WTC11 (cell line): ENCODE results near the gene TPST2. TPM values are rescaled to one million over a fixed set of nuclear protein-coding genes. Genes with fewer than 3 reads are reported as not detected.

ENCODE experiments used
- ATAC-seq: fragments of 200-7000 bp; cut with Tn5 transposase; 2 replicates; pipeline ENCODE4 v1.10.0; 2021; ENCODE audit warnings: mild to moderate bottlenecking, moderate library complexity
- CTCF ChIA-PET: fragments of 300-600 bp; sonication (Branson Sonifier 250); formaldehyde crosslinking; loops from one replicate; lab custom pipeline; 2021; ENCODE audit warnings: antibody characterized with exemption; lab: Charles Lee
- POLR2A ChIA-PET: fragments of 350-600 bp; sonication (Branson Sonifier 250); formaldehyde crosslinking; loops from one replicate; lab custom pipeline; 2021; ENCODE audit warnings: antibody characterized with exemption; lab: Charles Lee
- DNase-seq: peaks from one replicate; pipeline ENCODE4 v3.0.0; 2021; ENCODE audit warnings: low spot score
- H3K27ac Mint-ChIP-seq: 2 replicates; pipeline ENCODE4 v1.8.0; 2021; ENCODE audit warnings: mixed read lengths
- H3K27me3 Mint-ChIP-seq: 2 replicates; pipeline ENCODE4 v1.8.0; 2021; ENCODE audit warnings: low read depth, mild to moderate bottlenecking, moderate library complexity, mixed read lengths
- H3K36me3 Mint-ChIP-seq: 2 replicates; pipeline ENCODE4 v1.8.0; 2021; ENCODE audit warnings: mixed read lengths
- H3K4me1 Mint-ChIP-seq: 2 replicates; pipeline ENCODE4 v1.8.0; 2022; ENCODE audit warnings: mixed read lengths
- H3K4me3 Mint-ChIP-seq: 2 replicates; pipeline ENCODE4 v1.8.0; 2021; ENCODE audit warnings: mild to moderate bottlenecking, moderate library complexity, mixed read lengths
- H3K9me3 Mint-ChIP-seq: 2 replicates; pipeline ENCODE4 v1.8.0; 2021; ENCODE audit warnings: mixed read lengths
- ARID4B ChIP-seq: sonication (generic); formaldehyde crosslinking; IDR thresholded peaks from 2 replicates; pipeline ENCODE4 v1.8.0; 2023; ENCODE audit warnings: missing genetic modification reagents, mild to moderate bottlenecking, borderline replicate concordance
- ATF2 ChIP-seq: sonication (generic); formaldehyde crosslinking; IDR thresholded peaks from 2 replicates; pipeline ENCODE4 v1.8.1; 2022; ENCODE audit warnings: low read depth, missing genetic modification reagents, borderline replicate concordance
- ATF3 ChIP-seq: sonication (generic); formaldehyde crosslinking; conservative IDR thresholded peaks from 2 replicates; pipeline ENCODE4 v1.8.1; 2022; ENCODE audit warnings: mild to moderate bottlenecking, missing genetic modification reagents
- E2F5 ChIP-seq: sonication (generic); formaldehyde crosslinking; IDR thresholded peaks from 2 replicates; pipeline ENCODE4 v1.8.1; 2022; ENCODE audit warnings: mild to moderate bottlenecking, moderate library complexity, missing genetic modification reagents
- EMX1 ChIP-seq: fragments of 250-450 bp; sonication (Bioruptor Pico); IDR thresholded peaks from 2 replicates; pipeline ENCODE4 v1.8.0; 2021; ENCODE audit warnings: mild to moderate bottlenecking
- IRF2 ChIP-seq: sonication (generic); formaldehyde crosslinking; IDR thresholded peaks from 2 replicates; pipeline ENCODE4 v1.8.0; 2022; ENCODE audit warnings: low read depth, missing genetic modification reagents, borderline replicate concordance
- KAT7 ChIP-seq: sonication (generic); formaldehyde crosslinking; IDR thresholded peaks from 2 replicates; pipeline ENCODE4 v1.8.1; 2023; ENCODE audit warnings: missing genetic modification reagents, mild to moderate bottlenecking, borderline replicate concordance
- PRRX2 ChIP-seq: fragments of 250-450 bp; sonication (Bioruptor Pico); IDR thresholded peaks from 2 replicates; pipeline ENCODE4 v1.8.0; 2021; ENCODE audit warnings: mild to moderate bottlenecking
- SP1 ChIP-seq: sonication (generic); formaldehyde crosslinking; conservative IDR thresholded peaks from 2 replicates; pipeline ENCODE4 v1.8.1; 2022; ENCODE audit warnings: missing genetic modification reagents
- TP53 ChIP-seq: sonication (generic); formaldehyde crosslinking; IDR thresholded peaks from 2 replicates; pipeline ENCODE4 v1.8.1; 2023; ENCODE audit warnings: mild to moderate bottlenecking, missing genetic modification reagents
- USF1 ChIP-seq: sonication (generic); formaldehyde crosslinking; IDR thresholded peaks from 2 replicates; pipeline ENCODE4 v1.8.0; 2022; ENCODE audit warnings: mild to moderate bottlenecking, missing genetic modification reagents
- ZNF138 ChIP-seq: sonication (generic); formaldehyde crosslinking; conservative IDR thresholded peaks from 2 replicates; pipeline ENCODE4 v1.8.1; 2022; ENCODE audit warnings: mild to moderate bottlenecking, moderate library complexity, missing genetic modification reagents
- ZNF423 ChIP-seq: fragments of 250-450 bp; sonication (Bioruptor Pico); IDR thresholded peaks from 2 replicates; pipeline ENCODE4 v2.1.2; 2022; ENCODE audit warnings: mild to moderate bottlenecking, moderate library complexity
- ZNF512 ChIP-seq: sonication (generic); formaldehyde crosslinking; IDR thresholded peaks from 2 replicates; pipeline ENCODE4 v1.8.1; 2022; ENCODE audit warnings: missing genetic modification reagents, borderline replicate concordance
- total RNA-seq: library from RNA; stranded (reverse); gene quantifications from 3 replicates; pipeline ENCODE4 v1.2.3, GENCODE V29; 2021
- TF ChIP-seq, protein P1 (sequence below): sonication (generic); formaldehyde crosslinking; IDR thresholded peaks from 2 replicates; pipeline ENCODE4 v1.8.0; 2022; ENCODE audit warnings: missing genetic modification reagents

Gene TPST2
- total RNA-seq, 1 experiment from 2014 or later, result 84.2 TPM

DNA sequence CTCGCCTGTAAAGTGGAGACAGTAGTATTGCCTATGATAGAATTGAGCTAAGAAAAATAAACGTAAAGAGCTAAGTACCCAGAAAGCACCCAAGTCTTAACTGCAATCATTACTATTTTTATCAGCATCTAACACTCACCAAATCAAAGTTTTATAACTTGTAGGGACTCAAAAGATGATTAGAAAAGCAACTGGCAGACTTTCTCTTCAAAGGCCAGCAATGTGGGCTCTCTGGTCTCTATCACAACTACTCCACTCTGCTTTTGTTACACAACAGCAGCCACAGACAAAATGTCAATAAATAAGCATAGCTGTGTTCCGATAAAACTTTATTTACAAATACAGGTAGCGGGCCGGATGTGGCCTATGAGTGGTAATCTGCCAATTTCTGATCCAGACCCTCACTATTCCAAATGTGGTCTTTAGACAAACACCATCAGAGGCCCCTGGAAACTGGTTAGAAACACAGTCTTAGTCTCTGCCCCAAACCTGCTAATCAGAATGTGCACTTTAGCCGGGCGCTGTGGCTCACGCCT lies 8.2 kb downstream of the TPST2 start:
- no peaks in the 10 kb centered on the region for H3K9me3 Mint-ChIP-seq
- ChIA-PET CTCF (no interaction called here), POLR2A (no interaction called here)
- peaks cover 73% of the 10 kb centered on the region for H3K4me1 Mint-ChIP-seq
- H3K36me3 Mint-ChIP-seq, result peaks cover 25% of the 10 kb centered on the region
- no peaks in the 10 kb centered on the region for H3K27me3 Mint-ChIP-seq
- no peak for DNase-seq
- ATAC-seq, result no peak
- no peak overlapping the region for H3K4me3 Mint-ChIP-seq
- TF ChIP-seq KAT7 (CRISPR knock-in tag) (no peak), TP53 (CRISPR knock-in tag) (no peak), ATF2 (no peak), PRRX2 (CRISPR knock-in tag) (no peak), EMX1 (CRISPR knock-in tag) (no peak), ATF3 (CRISPR knock-in tag) (no peak), ARID4B (CRISPR knock-in tag) (no peak), SP1 (no peak), ZNF138 (CRISPR knock-in tag) (no peak), E2F5 (CRISPR knock-in tag) (no peak), USF1 (no peak), IRF2 (no peak), ZNF512 (no peak), ZNF423 (CRISPR knock-in tag) (no peak)
- TF ChIP-seq, protein P1, sequence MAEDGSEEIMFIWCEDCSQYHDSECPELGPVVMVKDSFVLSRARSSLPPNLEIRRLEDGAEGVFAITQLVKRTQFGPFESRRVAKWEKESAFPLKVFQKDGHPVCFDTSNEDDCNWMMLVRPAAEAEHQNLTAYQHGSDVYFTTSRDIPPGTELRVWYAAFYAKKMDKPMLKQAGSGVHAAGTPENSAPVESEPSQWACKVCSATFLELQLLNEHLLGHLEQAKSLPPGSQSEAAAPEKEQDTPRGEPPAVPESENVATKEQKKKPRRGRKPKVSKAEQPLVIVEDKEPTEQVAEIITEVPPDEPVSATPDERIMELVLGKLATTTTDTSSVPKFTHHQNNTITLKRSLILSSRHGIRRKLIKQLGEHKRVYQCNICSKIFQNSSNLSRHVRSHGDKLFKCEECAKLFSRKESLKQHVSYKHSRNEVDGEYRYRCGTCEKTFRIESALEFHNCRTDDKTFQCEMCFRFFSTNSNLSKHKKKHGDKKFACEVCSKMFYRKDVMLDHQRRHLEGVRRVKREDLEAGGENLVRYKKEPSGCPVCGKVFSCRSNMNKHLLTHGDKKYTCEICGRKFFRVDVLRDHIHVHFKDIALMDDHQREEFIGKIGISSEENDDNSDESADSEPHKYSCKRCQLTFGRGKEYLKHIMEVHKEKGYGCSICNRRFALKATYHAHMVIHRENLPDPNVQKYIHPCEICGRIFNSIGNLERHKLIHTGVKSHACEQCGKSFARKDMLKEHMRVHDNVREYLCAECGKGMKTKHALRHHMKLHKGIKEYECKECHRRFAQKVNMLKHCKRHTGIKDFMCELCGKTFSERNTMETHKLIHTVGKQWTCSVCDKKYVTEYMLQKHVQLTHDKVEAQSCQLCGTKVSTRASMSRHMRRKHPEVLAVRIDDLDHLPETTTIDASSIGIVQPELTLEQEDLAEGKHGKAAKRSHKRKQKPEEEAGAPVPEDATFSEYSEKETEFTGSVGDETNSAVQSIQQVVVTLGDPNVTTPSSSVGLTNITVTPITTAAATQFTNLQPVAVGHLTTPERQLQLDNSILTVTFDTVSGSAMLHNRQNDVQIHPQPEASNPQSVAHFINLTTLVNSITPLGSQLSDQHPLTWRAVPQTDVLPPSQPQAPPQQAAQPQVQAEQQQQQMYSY (CRISPR knock-in tag), result no peak
- H3K27ac Mint-ChIP-seq, result peak overlapping the region; percentile 95
